GM21576 (cell line): ENCODE results near the gene USP7.

Source experiments
- ATAC-seq: cut with Tn5 transposase; IDR thresholded peaks from one replicate; pipeline ENCODE4 v1.9.1; 2021; ENCODE audit warnings: mild to moderate bottlenecking, moderate library complexity; ENCODE audit not compliant: unreplicated experiment

USP7 gene

GRCh38 chr16:8865145-8865882, 98.4 kb downstream of the USP7 start:
- no peak for ATAC-seq

DNA sequence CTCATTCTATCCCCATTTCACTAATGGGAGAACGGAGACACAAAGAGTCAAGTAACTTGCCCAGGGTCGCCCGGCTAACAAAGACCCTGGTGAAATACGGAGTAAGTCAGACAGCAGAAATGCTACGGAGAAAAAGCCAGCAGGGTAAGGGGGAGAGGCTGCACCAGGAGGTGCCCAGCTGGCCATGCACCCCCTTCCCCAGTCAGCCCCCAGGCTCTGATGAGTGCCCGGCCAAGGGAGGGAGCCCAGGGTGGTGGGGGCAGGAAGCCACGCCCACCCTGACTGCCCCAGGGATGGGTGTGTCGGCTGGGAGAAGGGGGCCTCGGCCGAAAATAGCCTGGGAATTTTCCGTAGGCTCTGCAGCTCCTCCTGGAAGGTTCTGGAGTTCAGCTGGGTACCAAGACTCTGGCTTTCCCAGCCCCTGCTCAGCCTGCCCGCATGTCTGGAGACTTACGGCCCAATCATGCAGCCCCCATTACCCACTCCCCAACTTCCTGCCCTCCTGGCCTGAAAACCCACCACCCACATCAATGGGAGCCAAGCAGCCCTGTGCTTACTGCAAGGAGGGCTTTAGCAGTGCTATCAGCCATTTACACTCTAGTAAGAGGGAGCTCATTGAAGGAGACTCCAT, 99.1 kb downstream of the USP7 start:
- no peak for ATAC-seq

DNA sequence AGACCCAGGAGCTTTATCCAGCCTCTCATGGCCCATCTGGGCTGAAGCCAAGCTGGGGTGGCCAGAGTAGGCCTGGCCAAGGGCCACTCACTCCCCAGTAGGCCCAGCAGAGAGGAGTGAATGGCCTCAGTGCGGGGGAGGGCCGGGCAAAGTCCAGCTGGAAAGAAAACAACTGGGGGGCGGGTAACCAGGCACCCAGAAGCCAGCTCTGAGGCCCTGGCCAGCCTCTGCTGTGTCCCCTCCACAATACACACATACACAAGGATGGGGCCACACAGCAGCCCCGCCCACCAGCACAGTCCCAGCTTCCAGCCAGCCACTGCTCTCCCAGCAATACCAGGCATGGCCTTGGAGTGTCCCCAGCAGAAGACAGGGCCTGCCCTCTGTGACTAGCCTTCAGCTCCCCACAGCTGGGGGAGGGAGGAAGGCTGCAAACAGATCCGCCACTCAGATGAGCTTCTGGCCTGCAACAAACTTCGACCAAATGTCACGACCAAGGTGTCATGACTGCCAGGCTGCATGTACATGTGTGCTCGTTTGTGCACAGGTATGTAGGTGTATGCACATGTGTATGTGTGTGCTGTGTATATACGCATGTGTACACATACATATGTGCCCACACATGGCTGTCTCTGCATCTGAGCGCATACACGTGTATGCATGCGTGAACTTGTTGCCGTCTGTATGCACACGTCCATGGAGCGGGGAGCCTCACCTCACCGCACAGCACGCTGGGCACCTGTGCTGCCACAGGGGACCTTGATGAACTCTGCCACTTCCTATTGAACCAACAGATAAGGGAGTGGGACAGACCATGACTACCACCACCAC, 99.9 kb downstream of the USP7 start:
- ATAC-seq, result no peak

- no peak for ATAC-seq
These were observed 101.2 kb downstream of the USP7 start for GRCh38 chr16:8862309-8863130.

GRCh38 chr16:8861563-8862308, 102.0 kb downstream of the USP7 start:
- ATAC-seq, result no peak

GRCh38 chr16:8859913-8860881, 103.5 kb downstream of the USP7 start:
- ATAC-seq, result no peak

DNA sequence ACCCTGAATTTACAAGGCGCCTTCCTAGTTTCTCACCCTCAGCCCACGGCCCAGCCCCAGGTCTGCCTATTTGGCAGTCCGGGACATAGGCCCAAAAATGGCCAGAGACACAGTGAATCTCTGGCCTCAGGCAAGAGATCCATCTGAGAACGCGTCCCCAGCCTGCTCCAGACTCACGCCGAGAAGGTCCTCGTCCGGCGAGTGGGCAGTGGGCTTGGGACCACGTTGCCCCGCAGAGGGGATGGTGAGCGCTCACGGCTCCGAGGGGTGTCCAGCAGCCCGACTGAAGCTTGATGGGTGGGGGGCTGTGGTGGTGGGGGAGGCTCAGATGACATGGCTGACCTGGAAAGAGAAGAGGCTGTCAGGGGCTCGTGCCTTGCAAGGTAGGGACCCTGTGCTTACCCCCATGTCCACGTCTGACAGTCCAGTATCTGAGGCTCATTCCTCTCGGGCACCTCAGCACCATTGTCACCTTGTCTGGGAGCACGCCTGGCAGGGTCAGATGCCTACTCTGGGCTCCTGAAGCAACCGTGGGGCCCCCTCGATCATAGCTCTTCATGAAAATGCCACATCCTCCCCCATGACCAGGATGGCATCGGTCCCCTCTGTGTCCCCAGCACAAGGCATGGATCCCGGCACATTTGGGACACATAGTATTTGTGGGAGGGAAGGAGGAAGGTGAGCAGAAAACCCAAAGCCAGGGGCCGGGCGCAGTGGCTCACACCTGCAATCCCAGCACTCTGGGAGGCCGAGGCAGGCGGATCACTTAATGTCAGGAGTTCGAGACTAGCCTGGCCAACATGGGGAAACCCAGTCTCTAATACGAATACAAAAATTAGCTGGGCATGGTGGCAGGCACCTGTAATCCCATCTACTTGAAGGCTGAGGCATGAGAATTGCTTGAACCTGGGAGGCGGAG, 104.5 kb downstream of the USP7 start:
- no peak for ATAC-seq

- ATAC-seq, result no peak
These were observed 107.7 kb downstream of the USP7 start for GRCh38 chr16:8855972-8856371.

- ATAC-seq, result no peak
These were observed 108.5 kb downstream of the USP7 start for GRCh38 chr16:8855051-8855786.

GRCh38 chr16:8854298-8854948, 109.3 kb downstream of the USP7 start:
- no peak for ATAC-seq

- ATAC-seq, result no peak
These were observed 110.1 kb downstream of the USP7 start for GRCh38 chr16:8853611-8854010.

- no peak for ATAC-seq
These were observed 110.6 kb downstream of the USP7 start for GRCh38 chr16:8853150-8853549.

GRCh38 chr16:8852534-8852933, 111.2 kb downstream of the USP7 start:
- no peak for ATAC-seq

GRCh38 chr16:8851761-8852403, 111.8 kb downstream of the USP7 start:
- ATAC-seq, result no peak

- ATAC-seq, result no peak
These were observed 113.3 kb downstream of the USP7 start for GRCh38 chr16:8850279-8850885.
